GM12873 (cell line): Measurements from ENCODE around the gene ABHD17C.

Experiments used
- TF ChIP-seq, protein P1 (sequence below): IDR thresholded peaks from 2 replicates; pipeline ENCODE4 v1.5.1; 2012; ENCODE audit warnings: low read depth, mild to moderate bottlenecking, moderate library complexity, low read length, control low read depth; ENCODE audit not compliant: insufficient read depth; ENCODE audit errors: missing control alignments

The ABHD17C gene

DNA sequence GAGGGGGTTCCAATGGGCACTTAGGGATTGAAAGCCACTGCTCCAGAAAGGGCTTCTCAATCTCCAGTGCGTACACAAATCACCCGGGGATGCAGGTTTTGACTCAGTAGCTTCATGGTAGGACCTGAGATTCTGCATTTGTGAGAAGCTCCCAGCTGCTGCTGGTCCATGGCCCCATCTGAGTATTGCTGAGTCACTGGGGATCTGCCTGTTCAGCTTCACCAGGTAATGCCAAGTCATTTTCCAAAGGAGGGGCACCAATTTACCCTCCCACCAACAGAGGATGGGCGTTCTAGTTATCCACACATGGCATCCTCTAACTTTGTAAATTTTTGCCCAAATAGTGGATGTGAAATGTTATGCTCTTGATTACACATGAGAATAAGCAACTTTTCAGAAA, 71.2 kb downstream of the ABHD17C start:
- TF ChIP-seq, protein P1, sequence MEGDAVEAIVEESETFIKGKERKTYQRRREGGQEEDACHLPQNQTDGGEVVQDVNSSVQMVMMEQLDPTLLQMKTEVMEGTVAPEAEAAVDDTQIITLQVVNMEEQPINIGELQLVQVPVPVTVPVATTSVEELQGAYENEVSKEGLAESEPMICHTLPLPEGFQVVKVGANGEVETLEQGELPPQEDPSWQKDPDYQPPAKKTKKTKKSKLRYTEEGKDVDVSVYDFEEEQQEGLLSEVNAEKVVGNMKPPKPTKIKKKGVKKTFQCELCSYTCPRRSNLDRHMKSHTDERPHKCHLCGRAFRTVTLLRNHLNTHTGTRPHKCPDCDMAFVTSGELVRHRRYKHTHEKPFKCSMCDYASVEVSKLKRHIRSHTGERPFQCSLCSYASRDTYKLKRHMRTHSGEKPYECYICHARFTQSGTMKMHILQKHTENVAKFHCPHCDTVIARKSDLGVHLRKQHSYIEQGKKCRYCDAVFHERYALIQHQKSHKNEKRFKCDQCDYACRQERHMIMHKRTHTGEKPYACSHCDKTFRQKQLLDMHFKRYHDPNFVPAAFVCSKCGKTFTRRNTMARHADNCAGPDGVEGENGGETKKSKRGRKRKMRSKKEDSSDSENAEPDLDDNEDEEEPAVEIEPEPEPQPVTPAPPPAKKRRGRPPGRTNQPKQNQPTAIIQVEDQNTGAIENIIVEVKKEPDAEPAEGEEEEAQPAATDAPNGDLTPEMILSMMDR, result no peak

DNA sequence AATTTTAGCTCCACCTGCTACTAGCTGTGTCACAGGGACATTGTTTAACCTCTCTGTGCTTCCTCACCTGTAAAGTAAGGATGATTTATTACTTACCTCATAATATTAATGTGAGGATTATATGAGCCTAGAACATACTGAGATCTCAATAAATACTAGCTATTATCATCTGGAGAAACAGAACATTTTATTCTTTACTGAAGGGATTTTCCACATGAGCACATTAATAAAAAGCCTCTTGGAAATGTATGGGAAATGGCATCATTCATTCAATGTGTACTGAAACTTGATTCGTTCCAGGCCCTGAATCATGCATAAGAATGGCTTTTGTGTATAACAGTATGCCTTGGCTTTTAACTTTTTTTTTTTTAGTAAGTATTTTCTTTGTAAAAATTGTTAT, 73.0 kb downstream of the ABHD17C start:
- TF ChIP-seq, protein P1, result no peak

DNA sequence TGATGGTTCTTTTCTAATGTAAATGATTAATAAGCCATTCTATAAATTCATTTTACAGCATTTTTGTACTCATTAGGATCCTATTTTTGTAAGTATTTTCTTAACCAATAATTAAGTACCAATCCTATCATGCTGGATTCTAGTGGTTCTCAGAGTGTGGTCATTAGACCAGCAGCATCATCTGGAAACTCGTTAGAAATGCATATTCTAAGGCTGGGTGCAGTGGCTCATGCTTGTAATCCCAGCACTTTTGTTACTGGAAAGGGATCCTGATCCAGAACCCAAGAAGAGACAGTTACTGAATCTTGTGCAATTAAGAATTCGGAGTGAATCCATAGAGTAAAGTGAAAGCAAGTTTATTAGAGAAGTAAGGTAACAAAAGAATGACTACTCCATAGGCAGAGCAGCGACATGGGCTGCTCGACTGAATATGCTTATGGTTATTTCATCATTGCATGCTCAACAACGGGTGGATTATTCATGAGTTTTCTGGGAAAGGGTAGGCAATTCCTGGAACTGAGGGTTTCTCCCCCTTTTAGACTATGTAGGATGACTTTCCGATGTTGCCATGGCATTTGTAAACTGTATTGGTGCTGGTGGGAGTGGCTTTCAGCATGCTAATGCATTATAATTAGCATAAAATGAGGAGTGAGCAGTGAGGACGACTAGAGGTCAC, 74.2 kb downstream of the ABHD17C start:
- TF ChIP-seq, protein P1, result no peak

DNA sequence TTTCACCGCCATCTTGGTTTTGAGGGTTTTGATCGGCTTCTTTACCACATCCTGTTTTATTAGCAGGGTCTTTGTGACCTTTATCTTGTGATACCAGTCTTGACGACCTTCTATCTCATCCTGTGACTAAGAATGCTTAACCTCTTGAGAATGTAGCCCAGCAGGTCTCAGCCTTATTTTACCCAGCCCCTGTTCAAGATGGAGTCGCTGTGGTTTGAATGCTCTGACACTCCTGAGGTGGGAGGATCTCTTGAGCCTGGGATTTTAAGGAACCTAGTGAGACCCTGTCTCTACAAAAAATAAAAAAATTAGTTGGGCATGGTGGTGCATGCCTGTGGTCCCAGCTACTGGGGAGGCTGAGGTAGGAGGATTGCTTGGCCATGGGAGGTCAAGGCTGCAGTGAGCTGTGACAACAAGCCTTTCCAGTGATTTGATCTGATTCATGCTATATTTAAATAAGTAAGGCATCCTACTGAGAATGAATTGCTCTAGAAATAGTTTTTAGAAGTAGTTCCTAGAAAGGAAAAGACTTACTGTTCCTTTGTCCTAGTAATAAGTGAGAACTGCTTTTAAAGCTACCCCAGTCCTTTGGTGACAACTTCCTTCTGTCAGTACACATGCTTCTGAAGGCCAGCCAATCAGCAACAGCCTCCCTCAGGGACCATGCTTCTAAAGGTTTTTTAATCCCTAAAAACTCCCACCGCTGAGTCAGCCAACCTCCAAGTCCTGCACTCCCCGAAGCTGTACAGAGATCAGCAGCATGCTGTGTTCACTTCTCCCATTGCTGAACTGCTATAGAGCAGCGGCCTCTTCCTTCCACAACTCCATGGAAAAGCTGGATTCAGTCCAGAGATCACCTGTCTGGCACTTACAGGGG, 75.0 kb downstream of the ABHD17C start:
- TF ChIP-seq, protein P1, result no peak

DNA sequence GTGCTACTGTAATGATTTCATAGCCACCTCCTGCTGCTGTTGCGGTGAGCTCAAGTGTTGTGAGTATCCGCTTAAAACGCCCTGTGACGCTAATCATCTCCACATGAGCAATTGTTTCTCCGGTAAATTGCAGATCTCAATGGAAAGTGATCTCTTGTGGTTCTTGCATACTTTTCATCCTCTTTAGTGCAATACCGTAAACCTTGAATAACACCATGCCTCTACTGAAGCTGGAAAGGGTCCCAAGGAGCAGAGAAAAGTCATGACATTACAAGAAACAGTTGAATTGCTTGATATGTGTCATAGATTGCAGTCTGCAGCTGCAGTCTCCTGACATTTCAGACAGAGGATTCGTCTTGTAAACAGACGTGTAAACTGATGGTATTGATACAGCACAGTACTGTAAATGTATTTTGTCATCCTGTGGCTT, 78.0 kb downstream of the ABHD17C start:
- TF ChIP-seq, protein P1, result no peak

DNA sequence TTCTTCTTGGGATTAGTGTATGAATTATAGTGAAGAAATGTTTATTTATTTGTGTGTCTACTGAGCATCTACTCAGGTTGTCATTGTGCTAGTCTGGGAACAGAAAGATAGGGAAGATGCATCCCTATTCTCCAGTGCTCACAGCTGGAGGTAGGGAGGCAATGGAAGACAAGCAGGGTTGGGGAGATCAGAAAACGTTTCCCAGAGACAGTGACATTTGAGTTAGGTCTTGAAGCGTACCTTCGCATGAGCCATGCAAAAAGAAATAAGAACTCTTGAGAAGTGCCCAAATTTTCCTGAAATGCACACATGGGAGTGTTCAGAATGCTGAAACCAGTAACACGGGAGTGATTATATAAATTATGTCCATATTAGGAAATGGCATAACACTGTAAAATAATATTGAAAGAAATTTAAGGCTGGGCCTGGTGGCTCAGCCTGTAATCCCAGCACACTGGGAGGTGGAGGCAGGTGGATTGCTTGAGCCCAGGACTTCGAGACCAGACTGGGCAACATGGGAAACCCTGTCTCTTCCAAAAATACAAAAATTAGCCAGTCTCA, 78.8 kb downstream of the ABHD17C start:
- TF ChIP-seq, protein P1, result no peak

DNA sequence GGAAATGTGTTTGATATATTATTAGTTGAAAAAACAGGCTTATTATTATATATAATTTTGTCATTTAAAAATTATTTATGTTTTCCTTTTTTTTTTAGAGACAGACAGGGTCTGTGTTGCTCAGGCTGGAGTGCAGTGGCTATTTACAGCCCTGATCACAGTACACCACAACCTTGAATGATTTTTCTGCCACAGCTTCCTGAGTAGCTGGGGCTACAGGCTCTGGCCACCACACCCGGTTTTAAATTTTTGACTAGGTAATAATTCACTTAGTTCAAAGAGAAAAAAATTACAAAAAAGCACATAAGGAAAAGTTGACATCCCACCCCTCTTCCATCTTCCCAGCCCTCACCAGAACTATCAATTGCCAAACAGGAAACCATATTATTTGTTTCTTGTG, 79.4 kb downstream of the ABHD17C start:
- TF ChIP-seq, protein P1, result no peak
